ENCODE results near the gene CCSER1. TPM values are rescaled to one million over a fixed set of nuclear protein-coding genes. Genes with fewer than 3 reads are reported as not detected.

Gene CCSER1
- total and polyA plus RNA-seq, 2 experiments from 2014 or later = not detected

DNA sequence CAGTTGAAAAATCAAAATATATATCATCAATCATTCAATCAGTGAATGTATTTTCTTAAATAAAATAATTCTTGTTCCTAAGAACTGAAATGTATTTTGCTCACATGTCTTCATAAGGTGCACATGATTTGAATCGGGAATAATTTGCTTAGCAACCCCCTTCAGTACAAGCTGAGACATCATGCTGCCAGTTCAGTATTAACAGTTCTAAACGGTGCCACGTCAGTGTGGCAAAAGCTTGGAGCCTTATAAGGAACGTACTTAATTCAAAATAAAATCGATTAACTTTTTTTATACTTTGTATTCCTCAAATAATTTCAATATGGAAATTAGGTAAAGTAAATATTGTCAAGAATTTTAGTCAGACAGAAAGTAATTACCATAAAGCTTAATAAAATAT, 287.9 kb downstream of the CCSER1 start:
- Histone ChIP-seq H3K79me2 (ENCODE audit: insufficient read depth) (no peaks in the 10 kb centered on the region), H3K27ac (no peak overlapping the region), H3K4me3 (no peak overlapping the region), H3K4me2 (ENCODE audit: unreplicated experiment) (no peak overlapping the region), H3F3A (ENCODE audit: insufficient read depth) (no peaks in the 10 kb centered on the region), H3K4me1 (ENCODE audit: insufficient read depth) (no peaks in the 10 kb centered on the region), H3K27me3 (replicated peaks; ENCODE audit: insufficient read depth) (no peaks in the 10 kb centered on the region), H2AFZ (no peak overlapping the region), H3K9ac (no peak overlapping the region), H3K9me3 (ENCODE audit: low read depth) (no peaks in the 10 kb centered on the region), H4K20me1 (ENCODE audit: insufficient read depth) (no peaks in the 10 kb centered on the region), H3K36me3 (ENCODE audit: low read depth) (no peaks in the 10 kb centered on the region), H3K9me2 (ENCODE audit: insufficient read depth) (no peaks in the 10 kb centered on the region)
- WGBS, 2 experiments (ENCODE audit: low coverage in 1 of 2, low lambda C conversion rate in 2 of 2, missing lambda C conversion rate in 2 of 2) = 39 to 43% methylated on average over 5 of the region's 5 CpGs
- DNase-seq = no peak
- in situ Hi-C loops (cut with MboI) = no loop called here
- no peak for TF ChIP-seq EZH2 (IDR thresholded peaks at IDR 0.05; ENCODE audit: insufficient read depth, poor library complexity, severe bottlenecking)
- no peak for TF ChIP-seq EZH2phosphoT487 (IDR thresholded peaks at IDR 0.05; ENCODE audit: insufficient read depth, low read depth)

DNA sequence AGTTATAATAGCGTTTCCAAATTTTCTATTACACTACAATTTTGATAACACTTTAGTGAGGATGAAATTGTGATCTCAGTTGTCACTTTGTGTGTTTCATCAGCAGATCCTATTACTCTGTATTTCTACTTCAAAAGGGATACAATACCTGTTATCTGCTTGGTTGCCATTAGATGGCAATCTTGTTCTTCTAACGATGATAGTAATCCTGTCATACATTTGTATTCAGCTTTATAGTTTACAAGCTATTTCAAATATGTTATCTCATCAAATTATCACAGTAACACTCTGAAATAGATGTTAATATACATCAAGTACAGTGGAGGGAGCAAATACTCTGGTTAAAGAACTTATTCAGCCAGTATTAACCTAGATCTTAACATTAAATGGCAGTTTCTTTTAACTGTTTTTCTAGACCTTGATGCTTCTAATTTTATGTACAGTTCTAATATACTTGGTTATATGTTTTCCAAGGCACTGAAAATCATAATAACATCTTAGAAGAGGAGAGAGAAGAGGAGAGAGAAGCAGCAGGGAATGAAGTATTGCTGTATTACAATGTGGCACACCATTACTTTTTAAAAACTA, 292.0 kb downstream of the CCSER1 start:
- in situ Hi-C loops (cut with MboI) = no loop called here
- 0 to 2% methylated on average over 2 of the region's 2 CpGs for WGBS, 2 experiments (ENCODE audit: low coverage in 1 of 2, low lambda C conversion rate in 2 of 2, missing lambda C conversion rate in 2 of 2)

DNA sequence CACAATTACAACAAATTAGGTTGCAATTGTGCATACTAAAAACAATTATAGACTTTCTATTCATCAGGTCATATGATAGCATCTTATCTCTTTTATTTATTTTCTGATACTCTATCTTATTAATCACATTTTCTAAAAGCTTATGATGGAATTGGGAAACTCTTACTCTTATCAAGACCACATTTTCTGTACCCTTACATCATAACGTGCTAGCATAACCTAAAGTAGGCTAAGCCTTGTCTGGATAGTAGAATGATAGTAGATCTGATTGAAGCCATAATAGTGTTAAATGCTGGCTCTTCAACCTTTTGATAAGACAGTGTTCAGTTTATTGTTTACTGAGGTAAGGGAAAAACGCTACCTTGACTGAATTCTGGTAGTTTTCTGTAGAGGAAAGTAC, 294.0 kb downstream of the CCSER1 start:
- Histone ChIP-seq H3K27ac (no peak overlapping the region), H3K9me2 (ENCODE audit: insufficient read depth) (no peaks in the 10 kb centered on the region), H3K79me2 (ENCODE audit: insufficient read depth) (no peaks in the 10 kb centered on the region), H3K4me2 (ENCODE audit: unreplicated experiment) (no peak overlapping the region), H3K4me1 (ENCODE audit: insufficient read depth) (no peaks in the 10 kb centered on the region), H4K20me1 (ENCODE audit: insufficient read depth) (no peaks in the 10 kb centered on the region), H3F3A (ENCODE audit: insufficient read depth) (no peaks in the 10 kb centered on the region), H2AFZ (no peak overlapping the region), H3K27me3 (replicated peaks; ENCODE audit: insufficient read depth) (no peaks in the 10 kb centered on the region), H3K9me3 (ENCODE audit: low read depth) (no peaks in the 10 kb centered on the region), H3K9ac (no peak overlapping the region), H3K36me3 (ENCODE audit: low read depth) (no peaks in the 10 kb centered on the region), H3K4me3 (no peak overlapping the region)
- in situ Hi-C loops (cut with MboI) = no loop called here
- DNase-seq = no peak
- no peak for TF ChIP-seq EZH2 (IDR thresholded peaks at IDR 0.05; ENCODE audit: insufficient read depth, poor library complexity, severe bottlenecking)
- no peak for TF ChIP-seq EZH2phosphoT487 (IDR thresholded peaks at IDR 0.05; ENCODE audit: insufficient read depth, low read depth)
- 14 to 15% methylated on average over 2 of the region's 2 CpGs for WGBS, 2 experiments (ENCODE audit: low coverage in 1 of 2, low lambda C conversion rate in 2 of 2, missing lambda C conversion rate in 2 of 2)

More for the DNA sequence above, 292.0 kb downstream of the CCSER1 start:
- H3K27ac ChIP-seq = no peak overlapping the region
- H3K4me2 ChIP-seq (ENCODE audit: unreplicated experiment) = no peak overlapping the region
- H3K9me3 ChIP-seq (ENCODE audit: low read depth) = no peaks in the 10 kb centered on the region
- H3K27me3 ChIP-seq (replicated peaks; ENCODE audit: insufficient read depth) = no peaks in the 10 kb centered on the region
- no peaks in the 10 kb centered on the region for H3K9me2 ChIP-seq (ENCODE audit: insufficient read depth)
- no peak overlapping the region for H2AFZ ChIP-seq
- no peaks in the 10 kb centered on the region for H3K36me3 ChIP-seq (ENCODE audit: low read depth)
- H3K4me1 ChIP-seq (ENCODE audit: insufficient read depth) = no peaks in the 10 kb centered on the region
- H3K4me3 ChIP-seq = no peak overlapping the region
- no peak for TF ChIP-seq EZH2 (IDR thresholded peaks at IDR 0.05; ENCODE audit: insufficient read depth, poor library complexity, severe bottlenecking)
- no peak for TF ChIP-seq EZH2phosphoT487 (IDR thresholded peaks at IDR 0.05; ENCODE audit: insufficient read depth, low read depth)
- H3K79me2 ChIP-seq (ENCODE audit: insufficient read depth) = no peaks in the 10 kb centered on the region
- peak; percentile 37 for DNase-seq
- H3K9ac ChIP-seq = no peak overlapping the region
- H4K20me1 ChIP-seq (ENCODE audit: insufficient read depth) = no peaks in the 10 kb centered on the region
- H3F3A ChIP-seq (ENCODE audit: insufficient read depth) = no peaks in the 10 kb centered on the region

DNA sequence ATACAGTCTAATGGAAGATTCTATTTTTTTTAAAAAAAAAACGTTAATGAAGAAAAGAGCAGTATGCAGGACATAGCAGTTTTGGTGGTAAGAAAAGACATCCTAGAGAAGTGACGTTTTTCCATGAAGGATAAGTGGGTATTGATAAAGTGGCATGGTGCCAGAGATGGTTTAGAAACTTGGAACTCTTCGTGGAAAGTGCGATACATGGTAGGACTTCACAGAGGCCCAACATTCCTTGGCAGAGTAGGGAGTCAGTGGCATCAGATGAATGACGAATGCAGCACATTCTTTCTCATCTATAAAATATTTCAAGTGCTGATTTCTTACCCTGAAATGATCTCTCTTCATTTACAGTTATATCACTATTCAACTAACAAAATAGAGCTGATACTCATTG, 298.7 kb downstream of the CCSER1 start:
- TF ChIP-seq EZH2phosphoT487 (IDR thresholded peaks at IDR 0.05; ENCODE audit: insufficient read depth, low read depth) (no peak), EZH2 (IDR thresholded peaks at IDR 0.05; ENCODE audit: insufficient read depth, poor library complexity, severe bottlenecking) (no peak)
- H4K20me1 ChIP-seq (ENCODE audit: insufficient read depth) = no peaks in the 10 kb centered on the region
- in situ Hi-C loops (cut with MboI) = no loop called here
- no peaks in the 10 kb centered on the region for H3K9me3 ChIP-seq (ENCODE audit: low read depth)
- DNase-seq = no peak
- H3F3A ChIP-seq (ENCODE audit: insufficient read depth) = no peaks in the 10 kb centered on the region
- no peak overlapping the region for H3K9ac ChIP-seq
- no peaks in the 10 kb centered on the region for H3K9me2 ChIP-seq (ENCODE audit: insufficient read depth)
- H3K4me3 ChIP-seq = no peak overlapping the region
- H3K4me1 ChIP-seq (ENCODE audit: insufficient read depth) = no peaks in the 10 kb centered on the region
- H3K79me2 ChIP-seq (ENCODE audit: insufficient read depth) = no peaks in the 10 kb centered on the region
- no peak overlapping the region for H2AFZ ChIP-seq
- H3K36me3 ChIP-seq (ENCODE audit: low read depth) = no peaks in the 10 kb centered on the region
- H3K4me2 ChIP-seq (ENCODE audit: unreplicated experiment) = no peak overlapping the region
- H3K27ac ChIP-seq = no peak overlapping the region
- H3K27me3 ChIP-seq (replicated peaks; ENCODE audit: insufficient read depth) = no peaks in the 10 kb centered on the region
- WGBS, 2 experiments (ENCODE audit: low coverage in 1 of 2, low lambda C conversion rate in 2 of 2, missing lambda C conversion rate in 2 of 2) = 4% methylated on average over 5 of the region's 5 CpGs

DNA sequence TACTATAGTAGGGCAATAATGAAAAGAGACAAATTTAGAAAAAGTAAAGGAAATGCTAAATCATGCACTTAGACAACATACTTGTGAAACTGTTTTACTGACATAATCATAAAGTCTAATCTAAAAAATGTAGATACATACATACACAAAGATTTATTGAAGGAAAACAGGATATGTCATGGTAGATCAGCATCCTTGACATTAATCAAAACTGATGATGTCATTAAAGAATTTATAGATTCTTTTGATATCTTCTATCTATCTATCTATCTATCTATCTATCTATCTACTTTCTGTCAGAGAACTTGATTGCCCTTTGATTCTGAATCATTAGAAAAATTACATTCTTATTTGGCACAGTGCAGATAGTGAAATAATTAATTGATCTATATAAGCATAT, 311.3 kb downstream of the CCSER1 start:
- H2AFZ ChIP-seq = no peak overlapping the region
- H4K20me1 ChIP-seq (ENCODE audit: insufficient read depth) = no peaks in the 10 kb centered on the region
- no peaks in the 10 kb centered on the region for H3K36me3 ChIP-seq (ENCODE audit: low read depth)
- H3K4me3 ChIP-seq = no peak overlapping the region
- H3K9me2 ChIP-seq (ENCODE audit: insufficient read depth) = no peaks in the 10 kb centered on the region
- no peaks in the 10 kb centered on the region for H3K79me2 ChIP-seq (ENCODE audit: insufficient read depth)
- DNase-seq = no peak
- H3F3A ChIP-seq (ENCODE audit: insufficient read depth) = no peaks in the 10 kb centered on the region
- no peaks in the 10 kb centered on the region for H3K4me1 ChIP-seq (ENCODE audit: insufficient read depth)
- H3K4me2 ChIP-seq (ENCODE audit: unreplicated experiment) = no peak overlapping the region
- H3K9me3 ChIP-seq (ENCODE audit: low read depth) = no peaks in the 10 kb centered on the region
- no peak overlapping the region for H3K9ac ChIP-seq
- H3K27ac ChIP-seq = no peak overlapping the region
- TF ChIP-seq EZH2phosphoT487 (IDR thresholded peaks at IDR 0.05; ENCODE audit: insufficient read depth, low read depth) (no peak), EZH2 (IDR thresholded peaks at IDR 0.05; ENCODE audit: insufficient read depth, poor library complexity, severe bottlenecking) (no peak)
- in situ Hi-C loops (cut with MboI) = no loop called here
- no peaks in the 10 kb centered on the region for H3K27me3 ChIP-seq (replicated peaks; ENCODE audit: insufficient read depth)

Measured in GM23248 (cell line).